ENCODE data around the gene BCR.

BCR gene

DNA sequence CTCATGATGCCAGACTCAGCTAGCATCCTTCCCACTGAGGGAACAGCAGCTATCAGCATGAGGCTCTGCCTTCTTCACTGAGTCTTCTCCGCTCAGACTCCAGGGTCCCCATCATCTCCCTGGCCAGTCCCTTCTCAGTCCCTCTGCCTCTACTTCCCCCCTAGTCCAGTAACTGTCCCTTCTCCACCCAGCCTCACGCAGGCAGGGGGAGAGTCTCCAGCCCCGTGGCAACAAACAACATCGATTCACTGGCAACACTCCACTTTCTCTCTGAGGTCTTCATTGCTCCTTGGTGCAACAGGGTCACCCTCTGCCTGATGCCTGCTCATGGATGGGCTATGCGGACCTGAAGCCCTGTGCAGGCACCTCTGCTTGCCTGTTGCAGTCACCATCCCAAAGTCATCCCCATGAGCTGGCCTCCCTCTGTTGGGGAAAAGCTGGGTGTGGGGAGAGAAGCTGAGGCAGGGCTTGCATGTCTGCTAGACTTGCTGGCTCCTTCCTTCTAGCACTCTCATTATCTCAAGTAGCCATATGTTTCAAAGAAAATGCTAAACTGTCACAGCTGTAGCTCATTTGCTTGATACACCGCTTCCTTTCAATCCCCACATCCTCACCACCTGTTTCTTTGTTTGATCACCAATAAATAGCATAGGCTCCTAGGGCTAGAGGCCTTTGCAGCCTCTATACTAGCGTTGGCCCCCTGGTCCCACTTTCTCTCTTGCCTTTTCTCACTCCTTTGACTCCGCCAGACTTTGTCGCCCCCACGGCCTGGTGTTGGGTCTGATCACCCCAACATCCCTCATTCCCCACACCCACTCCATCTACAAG, 4.3 kb upstream of the BCR start:
- no peak overlapping the region for H3K4me3 ChIP-seq (replicated peaks; ENCODE audit: insufficient read depth, low read length)
- TF ChIP-seq, protein P1, sequence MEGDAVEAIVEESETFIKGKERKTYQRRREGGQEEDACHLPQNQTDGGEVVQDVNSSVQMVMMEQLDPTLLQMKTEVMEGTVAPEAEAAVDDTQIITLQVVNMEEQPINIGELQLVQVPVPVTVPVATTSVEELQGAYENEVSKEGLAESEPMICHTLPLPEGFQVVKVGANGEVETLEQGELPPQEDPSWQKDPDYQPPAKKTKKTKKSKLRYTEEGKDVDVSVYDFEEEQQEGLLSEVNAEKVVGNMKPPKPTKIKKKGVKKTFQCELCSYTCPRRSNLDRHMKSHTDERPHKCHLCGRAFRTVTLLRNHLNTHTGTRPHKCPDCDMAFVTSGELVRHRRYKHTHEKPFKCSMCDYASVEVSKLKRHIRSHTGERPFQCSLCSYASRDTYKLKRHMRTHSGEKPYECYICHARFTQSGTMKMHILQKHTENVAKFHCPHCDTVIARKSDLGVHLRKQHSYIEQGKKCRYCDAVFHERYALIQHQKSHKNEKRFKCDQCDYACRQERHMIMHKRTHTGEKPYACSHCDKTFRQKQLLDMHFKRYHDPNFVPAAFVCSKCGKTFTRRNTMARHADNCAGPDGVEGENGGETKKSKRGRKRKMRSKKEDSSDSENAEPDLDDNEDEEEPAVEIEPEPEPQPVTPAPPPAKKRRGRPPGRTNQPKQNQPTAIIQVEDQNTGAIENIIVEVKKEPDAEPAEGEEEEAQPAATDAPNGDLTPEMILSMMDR (IDR thresholded peaks at IDR 0.05; ENCODE audit: insufficient read depth, low read length): no peak
- no peak for TF ChIP-seq GABPA (IDR thresholded peaks at IDR 0.05; ENCODE audit: low read depth)
- no peak for TF ChIP-seq POLR2AphosphoS5 (IDR thresholded peaks at IDR 0.05; ENCODE audit: low read depth)
- TF ChIP-seq SPI1 (IDR thresholded peaks at IDR 0.05; ENCODE audit: borderline replicate concordance, low read depth): no peak
- TF ChIP-seq, protein P2, sequence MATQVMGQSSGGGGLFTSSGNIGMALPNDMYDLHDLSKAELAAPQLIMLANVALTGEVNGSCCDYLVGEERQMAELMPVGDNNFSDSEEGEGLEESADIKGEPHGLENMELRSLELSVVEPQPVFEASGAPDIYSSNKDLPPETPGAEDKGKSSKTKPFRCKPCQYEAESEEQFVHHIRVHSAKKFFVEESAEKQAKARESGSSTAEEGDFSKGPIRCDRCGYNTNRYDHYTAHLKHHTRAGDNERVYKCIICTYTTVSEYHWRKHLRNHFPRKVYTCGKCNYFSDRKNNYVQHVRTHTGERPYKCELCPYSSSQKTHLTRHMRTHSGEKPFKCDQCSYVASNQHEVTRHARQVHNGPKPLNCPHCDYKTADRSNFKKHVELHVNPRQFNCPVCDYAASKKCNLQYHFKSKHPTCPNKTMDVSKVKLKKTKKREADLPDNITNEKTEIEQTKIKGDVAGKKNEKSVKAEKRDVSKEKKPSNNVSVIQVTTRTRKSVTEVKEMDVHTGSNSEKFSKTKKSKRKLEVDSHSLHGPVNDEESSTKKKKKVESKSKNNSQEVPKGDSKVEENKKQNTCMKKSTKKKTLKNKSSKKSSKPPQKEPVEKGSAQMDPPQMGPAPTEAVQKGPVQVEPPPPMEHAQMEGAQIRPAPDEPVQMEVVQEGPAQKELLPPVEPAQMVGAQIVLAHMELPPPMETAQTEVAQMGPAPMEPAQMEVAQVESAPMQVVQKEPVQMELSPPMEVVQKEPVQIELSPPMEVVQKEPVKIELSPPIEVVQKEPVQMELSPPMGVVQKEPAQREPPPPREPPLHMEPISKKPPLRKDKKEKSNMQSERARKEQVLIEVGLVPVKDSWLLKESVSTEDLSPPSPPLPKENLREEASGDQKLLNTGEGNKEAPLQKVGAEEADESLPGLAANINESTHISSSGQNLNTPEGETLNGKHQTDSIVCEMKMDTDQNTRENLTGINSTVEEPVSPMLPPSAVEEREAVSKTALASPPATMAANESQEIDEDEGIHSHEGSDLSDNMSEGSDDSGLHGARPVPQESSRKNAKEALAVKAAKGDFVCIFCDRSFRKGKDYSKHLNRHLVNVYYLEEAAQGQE (IDR thresholded peaks at IDR 0.05; ENCODE audit: insufficient replicate concordance, low read depth): no peak
- DNase-seq (ENCODE audit: low read depth in 1 of 2, low spot score in 1 of 2): no peak
- no peaks in the 10 kb centered on the region for H3K27me3 ChIP-seq (ENCODE audit: insufficient read depth, poor library complexity, severe bottlenecking)
- no peak overlapping the region for H3K27ac ChIP-seq (replicated peaks)

DNA sequence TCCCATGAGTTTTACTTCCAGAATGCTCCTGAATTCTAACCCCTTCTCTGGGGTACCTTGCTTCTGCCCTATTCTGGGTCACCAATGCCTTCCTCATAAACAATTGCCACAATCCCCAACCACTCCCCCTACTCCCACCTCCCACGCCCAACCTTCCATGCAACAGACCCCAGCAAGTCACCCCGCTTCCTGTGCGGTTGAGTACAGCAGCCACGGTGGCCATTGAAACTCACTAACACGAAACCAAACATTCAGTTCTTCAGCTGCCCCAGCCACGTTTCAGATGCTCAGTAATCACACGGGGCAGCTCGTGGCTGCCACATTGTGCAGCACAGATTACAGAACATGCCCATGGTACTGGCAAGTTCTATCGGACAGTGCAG, 3.7 kb upstream of the BCR start:
- Histone ChIP-seq H3K27ac (replicated peaks) (no peak overlapping the region), H3K27me3 (ENCODE audit: insufficient read depth, poor library complexity, severe bottlenecking) (no peaks in the 10 kb centered on the region), H3K4me3 (replicated peaks; ENCODE audit: insufficient read depth, low read length) (no peak overlapping the region)
- TF ChIP-seq GABPA (IDR thresholded peaks at IDR 0.05; ENCODE audit: low read depth) (no peak), SPI1 (IDR thresholded peaks at IDR 0.05; ENCODE audit: borderline replicate concordance, low read depth) (no peak), POLR2AphosphoS5 (IDR thresholded peaks at IDR 0.05; ENCODE audit: low read depth) (no peak)
- TF ChIP-seq, protein P2 (IDR thresholded peaks at IDR 0.05; ENCODE audit: insufficient replicate concordance, low read depth): no peak
- TF ChIP-seq, protein P1 (IDR thresholded peaks at IDR 0.05; ENCODE audit: insufficient read depth, low read length): no peak
- DNase-seq (ENCODE audit: low read depth in 1 of 2, low spot score in 1 of 2): no peak

DNA sequence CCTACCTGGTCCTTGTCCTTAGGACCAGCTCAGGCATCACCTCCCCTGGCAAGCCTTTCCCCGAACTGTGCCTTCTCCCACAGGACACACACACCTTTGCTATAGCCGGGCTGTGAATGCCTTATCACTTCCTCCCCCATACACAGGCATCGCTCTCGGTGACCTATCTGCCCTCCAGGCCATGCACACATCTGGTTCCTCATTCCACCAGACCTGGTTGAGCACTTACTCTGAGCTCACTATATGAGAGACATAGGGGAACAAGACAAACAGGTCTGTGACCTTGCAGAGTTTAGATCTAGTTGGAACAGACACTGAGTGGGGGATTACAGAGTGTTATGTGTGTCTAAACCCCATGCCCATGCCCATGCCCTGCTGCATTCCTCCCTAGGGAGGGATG, 3.1 kb upstream of the BCR start:
- peak in 1 of 2 experiments; percentile 82 for DNase-seq (ENCODE audit: low read depth in 1 of 2, low spot score in 1 of 2)
- Histone ChIP-seq H3K4me3 (replicated peaks; ENCODE audit: insufficient read depth, low read length) (no peak overlapping the region), H3K27me3 (ENCODE audit: insufficient read depth, poor library complexity, severe bottlenecking) (no peaks in the 10 kb centered on the region), H3K27ac (replicated peaks) (no peak overlapping the region)
- TF ChIP-seq GABPA (IDR thresholded peaks at IDR 0.05; ENCODE audit: low read depth) (no peak), POLR2AphosphoS5 (IDR thresholded peaks at IDR 0.05; ENCODE audit: low read depth) (peak; percentile 66), SPI1 (IDR thresholded peaks at IDR 0.05; ENCODE audit: borderline replicate concordance, low read depth) (peak; percentile 73; the same call in 1 of the 2 replicates)
- TF ChIP-seq, protein P1 (IDR thresholded peaks at IDR 0.05; ENCODE audit: insufficient read depth, low read length): no peak
- TF ChIP-seq, protein P2 (IDR thresholded peaks at IDR 0.05; ENCODE audit: insufficient replicate concordance, low read depth): no peak
